SK-N-DZ (cell line): Measurements from ENCODE around the gene MAST2.
"Not testable (repeated sequence)": the region's sequence is repeated elsewhere in the genome, so short reads cannot be mapped to it uniquely, and the experiment has no call there.

ENCODE experiments used
- DNase-seq: peaks from one replicate; pipeline ENCODE4 v3.0.0-alpha.2; 2015; ENCODE audit warnings: low spot score

The MAST2 gene

GRCh38 chr1:45809761-45810160, 6.3 kb downstream of the MAST2 start:
- DNase-seq: no peak

- DNase-seq: no peak
Measured at GRCh38 chr1:45814776-45815175, 11.4 kb downstream of the MAST2 start.

GRCh38 chr1:45815667-45816458, 12.5 kb downstream of the MAST2 start:
- no peak for DNase-seq

GRCh38 chr1:45820173-45820572, 16.8 kb downstream of the MAST2 start:
- DNase-seq: no peak

- no peak for DNase-seq
Measured at GRCh38 chr1:45820788-45821187, 17.4 kb downstream of the MAST2 start.

- DNase-seq: no peak
Measured at GRCh38 chr1:45822644-45823043, 19.2 kb downstream of the MAST2 start.

- DNase-seq: no peak
Measured at GRCh38 chr1:45824607-45825006, 21.2 kb downstream of the MAST2 start.

- no peak for DNase-seq
Measured at GRCh38 chr1:45827256-45827655, 23.8 kb downstream of the MAST2 start.

- DNase-seq: no peak
Measured at GRCh38 chr1:45828841-45829240, 25.4 kb downstream of the MAST2 start.

- no peak for DNase-seq
Measured at GRCh38 chr1:45833361-45833760, 29.9 kb downstream of the MAST2 start.

- DNase-seq: no peak
Measured at GRCh38 chr1:45834689-45835088, 31.3 kb downstream of the MAST2 start.

- no peak for DNase-seq
Measured at GRCh38 chr1:45836451-45836850, 33.0 kb downstream of the MAST2 start.

- not testable (repeated sequence) for DNase-seq
Measured at GRCh38 chr1:45836861-45837260, 33.4 kb downstream of the MAST2 start.

- DNase-seq: not testable (repeated sequence)
Measured at GRCh38 chr1:45838322-45838721, 34.9 kb downstream of the MAST2 start.

GRCh38 chr1:45840704-45841103, 37.3 kb downstream of the MAST2 start:
- no peak for DNase-seq

GRCh38 chr1:45842786-45843185, 39.4 kb downstream of the MAST2 start:
- DNase-seq: no peak

GRCh38 chr1:45843474-45843905, 40.1 kb downstream of the MAST2 start:
- no peak for DNase-seq

- DNase-seq: not testable (repeated sequence)
Measured at GRCh38 chr1:45844000-45844399, 40.6 kb downstream of the MAST2 start.

GRCh38 chr1:45846931-45847330, 43.5 kb downstream of the MAST2 start:
- no peak for DNase-seq

GRCh38 chr1:45848097-45848496, 44.7 kb downstream of the MAST2 start:
- no peak for DNase-seq

GRCh38 chr1:45848714-45849113, 45.3 kb downstream of the MAST2 start:
- DNase-seq: no peak

GRCh38 chr1:45850017-45850416, 46.6 kb downstream of the MAST2 start:
- DNase-seq: no peak

- no peak for DNase-seq
Measured at GRCh38 chr1:45854724-45855123, 51.3 kb downstream of the MAST2 start.
